ENCODE results near the gene CXCR1.

The CXCR1 gene

GRCh38 chr2:218166791-218167190 lies at the start of gene CXCR1:
CXCR1 (minus strand) TSS chr2:218166962; CDS start chr2:218165211, 1,751 bp downstream.
- no peak within 1 kb of the TSS for H3K4me3 ChIP-seq (ENCODE audit: low read depth, low read length)
- in situ Hi-C loops (cut with HindIII; ENCODE audit: low sequenced_read_pairs), result no loop called here
- no peak for TF ChIP-seq CTCF (IDR thresholded peaks at IDR 0.05; ENCODE audit: low read depth, low read length)
- DNase-seq (ENCODE audit: low read depth, low spot score), result no peak

GRCh38 chr2:218216336-218216673 lies 49.5 kb upstream of the CXCR1 start:
- H3K4me3 ChIP-seq (ENCODE audit: low read depth, low read length), result peak overlapping the region; percentile 98
- in situ Hi-C loops (cut with HindIII; ENCODE audit: low sequenced_read_pairs), result no loop called here
- DNase-seq (ENCODE audit: low read depth, low spot score), result no peak
- no peak for TF ChIP-seq CTCF (IDR thresholded peaks at IDR 0.05; ENCODE audit: low read depth, low read length)

GRCh38 chr2:218214116-218214515 lies 47.4 kb upstream of the CXCR1 start:
- no peak for TF ChIP-seq CTCF (IDR thresholded peaks at IDR 0.05; ENCODE audit: low read depth, low read length)
- in situ Hi-C loops (cut with HindIII; ENCODE audit: low sequenced_read_pairs), result no loop called here
- no peak overlapping the region for H3K4me3 ChIP-seq (ENCODE audit: low read depth, low read length)
- no peak for DNase-seq (ENCODE audit: low read depth, low spot score)

- DNase-seq (ENCODE audit: low read depth, low spot score), result no peak
- no peak overlapping the region for H3K4me3 ChIP-seq (ENCODE audit: low read depth, low read length)
- no peak for TF ChIP-seq CTCF (IDR thresholded peaks at IDR 0.05; ENCODE audit: low read depth, low read length)
- in situ Hi-C loops (cut with HindIII; ENCODE audit: low sequenced_read_pairs), result no loop called here
Measured at GRCh38 chr2:218209078-218209477, 42.3 kb upstream of the CXCR1 start.

GRCh38 chr2:218202266-218202665 lies 35.5 kb upstream of the CXCR1 start:
- no peak for DNase-seq (ENCODE audit: low read depth, low spot score)
- in situ Hi-C loops (cut with HindIII; ENCODE audit: low sequenced_read_pairs), result no loop called here
- TF ChIP-seq CTCF (IDR thresholded peaks at IDR 0.05; ENCODE audit: low read depth, low read length), result no peak
- no peak overlapping the region for H3K4me3 ChIP-seq (ENCODE audit: low read depth, low read length)

GRCh38 chr2:218196974-218197373 lies 30.2 kb upstream of the CXCR1 start:
- no peak overlapping the region for H3K4me3 ChIP-seq (ENCODE audit: low read depth, low read length)
- no peak for DNase-seq (ENCODE audit: low read depth, low spot score)
- TF ChIP-seq CTCF (IDR thresholded peaks at IDR 0.05; ENCODE audit: low read depth, low read length), result no peak
- in situ Hi-C loops (cut with HindIII; ENCODE audit: low sequenced_read_pairs), result no loop called here

- DNase-seq (ENCODE audit: low read depth, low spot score), result no peak
Measured at GRCh38 chr2:218194880-218195279, 28.1 kb upstream of the CXCR1 start.

More at GRCh38 chr2:218194880-218195279, 28.1 kb upstream of the CXCR1 start:
- in situ Hi-C loops (cut with HindIII; ENCODE audit: low sequenced_read_pairs), result no loop called here
- TF ChIP-seq CTCF (IDR thresholded peaks at IDR 0.05; ENCODE audit: low read depth, low read length), result no peak
- no peak overlapping the region for H3K4me3 ChIP-seq (ENCODE audit: low read depth, low read length)

Data from astrocyte of the spinal cord (primary cell).